Activated CD8-positive, alpha-beta T cell treated with anti-CD3 and anti-CD28 coated beads, Interleukin-2, amount 10 ng/mL, durations not matched to agents 7 days and 5 days (primary cell): Measurements from ENCODE around the gene HTN3. TPM values are rescaled to one million over a fixed set of nuclear protein-coding genes. Genes with fewer than 3 reads are reported as not detected.
"Not testable (repeated sequence)": the region's sequence is repeated elsewhere in the genome, so short reads cannot be mapped to it uniquely, and the experiment has no call there.

Experiments
- ATAC-seq: fragments of 150-1000 bp; cut with Tn5 transposase; one replicate; pipeline ENCODE4 v1.10.0; 2021; ENCODE audit warnings: moderate library complexity
- CTCF ChIA-PET: fragments of 350-600 bp; sonication (Branson Sonifier 250); formaldehyde crosslinking; loops from one replicate; lab custom pipeline; 2021; ENCODE audit warnings: antibody characterized with exemption; lab: Charles Lee
- POLR2A ChIA-PET: fragments of 350-600 bp; sonication (Branson Sonifier 250); formaldehyde crosslinking; loops from one replicate; lab custom pipeline; 2021; ENCODE audit warnings: antibody characterized with exemption; lab: Charles Lee
- DNase-seq: peaks from one replicate; pipeline ENCODE4 v3.0.0-alpha.2; 2020
- H3K27ac Mint-ChIP-seq: one replicate; pipeline ENCODE4 v1.8.0; 2021; ENCODE audit warnings: mild to moderate bottlenecking, mixed read lengths
- H3K27me3 Mint-ChIP-seq: one replicate; pipeline ENCODE4 v1.8.0; 2021; ENCODE audit warnings: low read depth, mixed read lengths
- H3K36me3 Mint-ChIP-seq: one replicate; pipeline ENCODE4 v1.8.0; 2021; ENCODE audit warnings: low read depth, mixed read lengths
- H3K4me1 Mint-ChIP-seq: one replicate; pipeline ENCODE4 v1.8.0; 2021; ENCODE audit warnings: low read depth, mixed read lengths
- H3K4me3 Mint-ChIP-seq: one replicate; pipeline ENCODE4 v1.8.0; 2021; ENCODE audit warnings: mild to moderate bottlenecking, mixed read lengths
- H3K9me3 Mint-ChIP-seq: one replicate; pipeline ENCODE4 v1.8.0; 2022; ENCODE audit warnings: mixed read lengths; ENCODE audit not compliant: insufficient read depth
- total RNA-seq, 2 experiments: library from RNA; stranded (reverse); gene quantifications; one replicate each; pipeline ENCODE4 v1.2.3, GENCODE V29; 2021

HTN3 gene
- not detected for total RNA-seq

- H3K36me3 Mint-ChIP-seq, ATAC-seq, H3K9me3 Mint-ChIP-seq, H3K27me3 Mint-ChIP-seq, H3K4me3 Mint-ChIP-seq, H3K4me1 Mint-ChIP-seq, POLR2A ChIA-PET, DNase-seq, H3K27ac Mint-ChIP-seq, CTCF ChIA-PET: not testable (repeated sequence)
Measured at GRCh38 chr4:70028159-70028558, at the start of gene HTN3. Gene HTN3 (plus strand): TSS chr4:70028459. CDS start chr4:70030741, 2,282 bp downstream.

- H3K9me3 Mint-ChIP-seq: no peaks in the 10 kb centered on the region
- H3K27me3 Mint-ChIP-seq: no peaks in the 10 kb centered on the region
- ChIA-PET CTCF (no interaction called here), POLR2A (no interaction called here)
- no peak overlapping the region for H3K4me3 Mint-ChIP-seq
- no peaks in the 10 kb centered on the region for H3K4me1 Mint-ChIP-seq
- ATAC-seq (no peak), DNase-seq (no peak)
- no peak overlapping the region for H3K27ac Mint-ChIP-seq
- no peaks in the 10 kb centered on the region for H3K36me3 Mint-ChIP-seq
Measured at GRCh38 chr4:69984030-69984443, 44.2 kb upstream of the HTN3 start.

- ATAC-seq (no peak), DNase-seq (no peak)
- H3K4me1 Mint-ChIP-seq: no peaks in the 10 kb centered on the region
- H3K9me3 Mint-ChIP-seq: no peaks in the 10 kb centered on the region
- CTCF ChIA-PET: no interaction called here
- H3K36me3 Mint-ChIP-seq: no peaks in the 10 kb centered on the region
- H3K27ac Mint-ChIP-seq: no peak overlapping the region
- no peaks in the 10 kb centered on the region for H3K27me3 Mint-ChIP-seq
- H3K4me3 Mint-ChIP-seq: no peak overlapping the region
- POLR2A ChIA-PET: no interaction called here
Measured at GRCh38 chr4:69986663-69987062, 41.6 kb upstream of the HTN3 start.

GRCh38 chr4:69991016-69991415 lies 37.2 kb upstream of the HTN3 start:
- CTCF ChIA-PET: no interaction called here

GRCh38 chr4:69994782-69995181 lies 33.5 kb upstream of the HTN3 start:
- H3K4me1 Mint-ChIP-seq: no peaks in the 10 kb centered on the region
- CTCF ChIA-PET: no interaction called here
- no peaks in the 10 kb centered on the region for H3K27me3 Mint-ChIP-seq
- H3K4me3 Mint-ChIP-seq: no peak overlapping the region
- no peaks in the 10 kb centered on the region for H3K36me3 Mint-ChIP-seq
- no peak for DNase-seq
- H3K27ac Mint-ChIP-seq: no peak overlapping the region
- POLR2A ChIA-PET: no interaction called here
- no peaks in the 10 kb centered on the region for H3K9me3 Mint-ChIP-seq
- ATAC-seq: no peak

More at GRCh38 chr4:69991016-69991415, 37.2 kb upstream of the HTN3 start:
- no peak overlapping the region for H3K4me3 Mint-ChIP-seq
- no peaks in the 10 kb centered on the region for H3K4me1 Mint-ChIP-seq
- POLR2A ChIA-PET: no interaction called here
- ATAC-seq: no peak
- no peaks in the 10 kb centered on the region for H3K27me3 Mint-ChIP-seq
- no peak for DNase-seq
- no peaks in the 10 kb centered on the region for H3K36me3 Mint-ChIP-seq
- H3K27ac Mint-ChIP-seq: no peak overlapping the region
- no peaks in the 10 kb centered on the region for H3K9me3 Mint-ChIP-seq

GRCh38 chr4:69995526-69996016 lies 32.7 kb upstream of the HTN3 start, which contains the start of gene STATH:
Gene STATH (plus strand): TSS chr4:69995966. CDS start chr4:69998438, 2,472 bp downstream.
- Mint-ChIP-seq H3K36me3 (no peaks in the 10 kb centered on the region), H3K9me3 (no peaks in the 10 kb centered on the region), H3K4me1 (no peaks in the 10 kb centered on the region), H3K27me3 (no peaks in the 10 kb centered on the region), H3K4me3 (no peak within 1 kb of the TSS), H3K27ac (no peak within 1 kb of the TSS)
- POLR2A ChIA-PET: no interaction called here
- ATAC-seq: no peak
- no peak for DNase-seq
- CTCF ChIA-PET: no interaction called here

- H3K27me3 Mint-ChIP-seq: no peaks in the 10 kb centered on the region
- no peak for DNase-seq
- H3K4me3 Mint-ChIP-seq: no peak overlapping the region
- no peak for ATAC-seq
- no peaks in the 10 kb centered on the region for H3K9me3 Mint-ChIP-seq
- no peaks in the 10 kb centered on the region for H3K4me1 Mint-ChIP-seq
- CTCF ChIA-PET: no interaction called here
- POLR2A ChIA-PET: no interaction called here
- H3K27ac Mint-ChIP-seq: no peak overlapping the region
- no peaks in the 10 kb centered on the region for H3K36me3 Mint-ChIP-seq
Measured at GRCh38 chr4:69999420-69999819, 28.8 kb upstream of the HTN3 start.

- CTCF ChIA-PET: no interaction called here
- Mint-ChIP-seq H3K4me1 (no peaks in the 10 kb centered on the region), H3K4me3 (no peak overlapping the region), H3K27ac (no peak overlapping the region), H3K9me3 (no peaks in the 10 kb centered on the region), H3K36me3 (no peaks in the 10 kb centered on the region), H3K27me3 (no peaks in the 10 kb centered on the region)
- DNase-seq (no peak), ATAC-seq (no peak)
- POLR2A ChIA-PET: no interaction called here
Measured at GRCh38 chr4:70000711-70001110, 27.5 kb upstream of the HTN3 start.

GRCh38 chr4:70002507-70002906 lies 25.8 kb upstream of the HTN3 start:
- DNase-seq (no peak), ATAC-seq (no peak)
- Mint-ChIP-seq H3K9me3 (no peaks in the 10 kb centered on the region), H3K27me3 (no peaks in the 10 kb centered on the region), H3K4me3 (no peak overlapping the region), H3K27ac (no peak overlapping the region), H3K36me3 (no peaks in the 10 kb centered on the region), H3K4me1 (no peaks in the 10 kb centered on the region)
- ChIA-PET CTCF (no interaction called here), POLR2A (interaction anchor here (0.6 kb wide), 1 partner anchor 121 kb away, joined by 3 read pairs; no protein-coding TSS in a partner anchor)

- ChIA-PET POLR2A (no interaction called here), CTCF (no interaction called here)
- DNase-seq: no peak
- Mint-ChIP-seq H3K4me3 (no peak overlapping the region), H3K9me3 (no peaks in the 10 kb centered on the region), H3K4me1 (no peaks in the 10 kb centered on the region), H3K36me3 (no peaks in the 10 kb centered on the region), H3K27me3 (no peaks in the 10 kb centered on the region), H3K27ac (no peak overlapping the region)
- ATAC-seq: no peak
Measured at GRCh38 chr4:70008771-70009170, 19.5 kb upstream of the HTN3 start.

GRCh38 chr4:70019006-70019405 lies 9.3 kb upstream of the HTN3 start:
- H3K36me3 Mint-ChIP-seq, H3K27ac Mint-ChIP-seq, H3K4me3 Mint-ChIP-seq, ATAC-seq, CTCF ChIA-PET, H3K27me3 Mint-ChIP-seq, DNase-seq, POLR2A ChIA-PET, H3K9me3 Mint-ChIP-seq, H3K4me1 Mint-ChIP-seq: not testable (repeated sequence)

GRCh38 chr4:70023218-70023617 lies 5.0 kb upstream of the HTN3 start:
- ChIA-PET POLR2A (no interaction called here), CTCF (no interaction called here)
- H3K27ac Mint-ChIP-seq: no peak overlapping the region
- no peak overlapping the region for H3K4me3 Mint-ChIP-seq
- peaks cover 6% of the 10 kb centered on the region for H3K9me3 Mint-ChIP-seq
- H3K27me3 Mint-ChIP-seq: no peaks in the 10 kb centered on the region
- no peaks in the 10 kb centered on the region for H3K36me3 Mint-ChIP-seq
- no peaks in the 10 kb centered on the region for H3K4me1 Mint-ChIP-seq
- no peak for DNase-seq
- no peak for ATAC-seq

GRCh38 chr4:70027011-70027410 lies 1.2 kb upstream of the HTN3 start:
- Mint-ChIP-seq H3K9me3 (no peaks in the 10 kb centered on the region), H3K27me3 (no peaks in the 10 kb centered on the region), H3K36me3 (no peaks in the 10 kb centered on the region), H3K27ac (no peak overlapping the region), H3K4me3 (no peak overlapping the region), H3K4me1 (no peaks in the 10 kb centered on the region)
- ATAC-seq: no peak
- POLR2A ChIA-PET: no interaction called here
- CTCF ChIA-PET: no interaction called here
- DNase-seq: no peak
